Endothelial cell of umbilical vein (primary cell): ENCODE results near the gene TPM3.

Experiments
- CTCF ChIP-seq, 2 donors: IDR thresholded peaks; 1 replicate in 1 of 2; 2 replicates in 1 of 2; pipeline ENCODE4 v1.5.1; 2011; ENCODE audit warnings: low read length in 2 of 2, mild to moderate bottlenecking in 2 of 2, moderate library complexity in 2 of 2, control low read depth in 1 of 2, inconsistent platforms in 1 of 2, low read depth in 1 of 2; ENCODE audit not compliant: insufficient read depth in 1 of 2; ENCODE audit errors: extremely low read depth in 1 of 2
- EZH2 ChIP-seq: IDR thresholded peaks from 2 replicates; pipeline ENCODE4 v1.6.1; 2012; ENCODE audit warnings: borderline replicate concordance, low read depth, mild to moderate bottlenecking, moderate library complexity, low read length, inconsistent platforms; ENCODE audit not compliant: severe bottlenecking
- FOS ChIP-seq: IDR thresholded peaks from 2 replicates; pipeline ENCODE4 v1.6.1; 2011; ENCODE audit warnings: mild to moderate bottlenecking, low read length, moderate library complexity, borderline replicate concordance; ENCODE audit not compliant: insufficient read depth
- JUN ChIP-seq: IDR thresholded peaks from 2 replicates; pipeline ENCODE4 v1.6.1; 2011; ENCODE audit warnings: borderline replicate concordance, low read depth; ENCODE audit not compliant: insufficient read length, insufficient read depth
- POLR2A ChIP-seq: IDR thresholded peaks from 2 replicates; pipeline ENCODE4 v1.6.1; 2012; ENCODE audit warnings: low read depth, mild to moderate bottlenecking, control low read depth, low read length
- POLR2AphosphoS5 ChIP-seq: IDR thresholded peaks from 2 replicates; pipeline ENCODE4 v1.6.1; 2012; ENCODE audit warnings: low read depth, mild to moderate bottlenecking, control low read depth, low read length, moderate library complexity; ENCODE audit not compliant: insufficient read depth

- TF ChIP-seq POLR2A (no peak), POLR2AphosphoS5 (no peak), EZH2 (no peak), CTCF (IDR thresholded peaks at IDR 0.05; ENCODE audit: extremely low read depth in 1 of 2, insufficient read depth in 1 of 2, low read depth in 1 of 2, low read length in 2 of 2) (no peak), JUN (no peak), FOS (no peak)
These were observed 25.7 kb downstream of the TPM3 start for GRCh38 chr1:154166207-154166606.
